Measurements from ENCODE around the gene IGF2BP2.
A peak's percentile ranks its signal among the peaks of the same experiment; 100 is the strongest.

IGF2BP2 gene

GRCh38 chr3:185717121-185717520, 107.7 kb downstream of the IGF2BP2 start:
- TF ChIP-seq CTCF (IDR thresholded peaks at IDR 0.05; ENCODE audit: insufficient read depth, low read length), result no peak
- no peak for TF ChIP-seq REST (IDR thresholded peaks at IDR 0.05; ENCODE audit: insufficient replicate concordance, low read depth)
- TF ChIP-seq GABPA (IDR thresholded peaks at IDR 0.05; ENCODE audit: low read depth), result no peak
- no peak for TF ChIP-seq SPI1 (IDR thresholded peaks at IDR 0.05; ENCODE audit: borderline replicate concordance, low read depth)
- no peak for TF ChIP-seq POLR2AphosphoS5 (IDR thresholded peaks at IDR 0.05; ENCODE audit: low read depth)
- Histone ChIP-seq H3K4me3 (replicated peaks; ENCODE audit: insufficient read depth, low read length) (no peak overlapping the region), H3K27me3 (ENCODE audit: insufficient read depth, poor library complexity, severe bottlenecking) (no peaks in the 10 kb centered on the region), H3K27ac (replicated peaks) (no peak overlapping the region)
- peak in 1 of 2 experiments; percentile 39 for DNase-seq (ENCODE audit: low read depth in 1 of 2, low spot score in 1 of 2)

GRCh38 chr3:185716436-185717108, 108.3 kb downstream of the IGF2BP2 start:
- TF ChIP-seq GABPA (IDR thresholded peaks at IDR 0.05; ENCODE audit: low read depth) (no peak), REST (IDR thresholded peaks at IDR 0.05; ENCODE audit: insufficient replicate concordance, low read depth) (no peak), CTCF (IDR thresholded peaks at IDR 0.05; ENCODE audit: insufficient read depth, low read length) (no peak), SPI1 (IDR thresholded peaks at IDR 0.05; ENCODE audit: borderline replicate concordance, low read depth) (no peak), POLR2AphosphoS5 (IDR thresholded peaks at IDR 0.05; ENCODE audit: low read depth) (no peak)
- no peak overlapping the region for H3K4me3 ChIP-seq (replicated peaks; ENCODE audit: insufficient read depth, low read length)
- DNase-seq (ENCODE audit: low read depth in 1 of 2, low spot score in 1 of 2), result no peak
- H3K27me3 ChIP-seq (ENCODE audit: insufficient read depth, poor library complexity, severe bottlenecking), result no peaks in the 10 kb centered on the region
- no peak overlapping the region for H3K27ac ChIP-seq (replicated peaks)

GRCh38 chr3:185715091-185715490, 109.8 kb downstream of the IGF2BP2 start:
- H3K27ac ChIP-seq (replicated peaks), result no peak overlapping the region
- no peaks in the 10 kb centered on the region for H3K27me3 ChIP-seq (ENCODE audit: insufficient read depth, poor library complexity, severe bottlenecking)
- H3K4me3 ChIP-seq (replicated peaks; ENCODE audit: insufficient read depth, low read length), result no peak overlapping the region
- TF ChIP-seq SPI1 (IDR thresholded peaks at IDR 0.05; ENCODE audit: borderline replicate concordance, low read depth) (no peak), CTCF (IDR thresholded peaks at IDR 0.05; ENCODE audit: insufficient read depth, low read length) (no peak), POLR2AphosphoS5 (IDR thresholded peaks at IDR 0.05; ENCODE audit: low read depth) (no peak), GABPA (IDR thresholded peaks at IDR 0.05; ENCODE audit: low read depth) (no peak), REST (IDR thresholded peaks at IDR 0.05; ENCODE audit: insufficient replicate concordance, low read depth) (no peak)
- DNase-seq (ENCODE audit: low read depth in 1 of 2, low spot score in 1 of 2), result no peak

Measured in HL-60 (cell line).